K562 (cell line): ENCODE results near the gene ACTN4. TPM values are rescaled to one million over a fixed set of nuclear protein-coding genes. Genes with fewer than 3 reads are reported as not detected.

ENCODE experiments used
- ARID1B ChIP-seq: fragments of 450-650 bp; IDR thresholded peaks from 2 replicates; pipeline ENCODE4 v1.6.1; 2016; ENCODE audit warnings: antibody characterized with exemption, mild to moderate bottlenecking, inconsistent platforms
- ARNT ChIP-seq, 2 experiments: fragments of 450-650 bp; IDR thresholded peaks; 2 replicates each; pipeline ENCODE4 v1.6.1; 2016; ENCODE audit warnings: mild to moderate bottlenecking in 1 of 2
- BDP1 ChIP-seq: IDR thresholded peaks from 3 replicates; pipeline ENCODE4 v1.6.1; 2011; ENCODE audit not compliant: insufficient read length, insufficient read depth
- BRD4 ChIP-seq: fragments of 200-600 bp; sonication (generic); IDR thresholded peaks from 2 replicates; pipeline ENCODE4 v1.6.1; 2017; ENCODE audit warnings: inconsistent platforms
- CBFB ChIP-seq: sonication (generic); formaldehyde crosslinking; IDR thresholded peaks from 2 replicates; pipeline ENCODE4 v1.4.0; 2020; ENCODE audit warnings: mild to moderate bottlenecking, missing genetic modification reagents
- CHD1 ChIP-seq: fragments of 200-600 bp; sonication (generic); IDR thresholded peaks from one replicate; pipeline ENCODE4 v1.6.1; 2012; ENCODE audit warnings: mild to moderate bottlenecking, moderate library complexity, low read length, inconsistent platforms
- ELF4 ChIP-seq: fragments of 450-650 bp; formaldehyde crosslinking; IDR thresholded peaks from 2 replicates; pipeline ENCODE4 v1.4.0; 2022; ENCODE audit warnings: missing genetic modification characterization
- FUS ChIP-seq: fragments of 200-400 bp; formaldehyde crosslinking; optimal IDR thresholded peaks from 2 replicates; pipeline ENCODE3; 2017; ENCODE audit warnings: low read depth, low read length
- GTF2B ChIP-seq: IDR thresholded peaks from 2 replicates; pipeline ENCODE4 v1.6.1; 2011; ENCODE audit not compliant: insufficient read length; ENCODE audit errors: extremely low read depth
- HEY1 ChIP-seq: fragments of 250-450 bp; sonication (Bioruptor Pico); IDR thresholded peaks from 2 replicates; pipeline ENCODE4 v1.5.0; 2020; ENCODE audit warnings: mild to moderate bottlenecking, moderate library complexity, borderline replicate concordance
- KLF1 ChIP-seq: fragments of 450-650 bp; IDR thresholded peaks from 2 replicates; pipeline ENCODE4 v1.6.1; 2016; ENCODE audit warnings: missing genetic modification characterization, missing compliant biosample characterization
- MTF1 ChIP-seq: fragments of 250-450 bp; sonication (Bioruptor Pico); IDR thresholded peaks from 2 replicates; pipeline ENCODE4 v1.9.0; 2021; ENCODE audit warnings: moderate library complexity, mild to moderate bottlenecking, inconsistent platforms, borderline replicate concordance
- PHF8 ChIP-seq: fragments of 200-600 bp; sonication (generic); IDR thresholded peaks from 2 replicates; pipeline ENCODE4 v1.6.1; 2012; ENCODE audit warnings: mixed run types, mild to moderate bottlenecking, inconsistent platforms, low read length, moderate library complexity, borderline replicate concordance
- SRSF1 ChIP-seq: fragments of 200-400 bp; formaldehyde crosslinking; IDR thresholded peaks from 2 replicates; pipeline ENCODE4 v1.6.1; 2017; ENCODE audit warnings: mild to moderate bottlenecking, low read depth, low read length, moderate library complexity
- TBL1XR1 ChIP-seq, 2 experiments: IDR thresholded peaks; 2 replicates each; pipeline ENCODE4 v1.6.1; 2012; ENCODE audit warnings: improper control_type of control experiment in 2 of 2, low read length in 2 of 2, mild to moderate bottlenecking in 1 of 2
- TCFL5 ChIP-seq: fragments of 250-450 bp; sonication (Bioruptor Pico); conservative IDR thresholded peaks from 2 replicates; pipeline ENCODE4 v1.6.1; 2021; ENCODE audit warnings: mild to moderate bottlenecking, moderate library complexity, matching md5 sums
- ZNF124 ChIP-seq: sonication (generic); formaldehyde crosslinking; IDR thresholded peaks from 2 replicates; pipeline ENCODE4 v1.8.1; 2022; ENCODE audit warnings: missing genetic modification reagents
- ZNF175 ChIP-seq: fragments of 200-800 bp; sonication (Bioruptor generic); IDR thresholded peaks from 2 replicates; pipeline ENCODE4 v1.6.1; 2016; ENCODE audit warnings: low read depth, mild to moderate bottlenecking, missing genetic modification characterization, missing compliant biosample characterization
- ZNF274 ChIP-seq: IDR thresholded peaks from 2 replicates; pipeline ENCODE4 v1.6.1; 2011; ENCODE audit warnings: low read depth, mild to moderate bottlenecking, low read length, moderate library complexity, borderline replicate concordance
- ZNF280A ChIP-seq: fragments of 450-650 bp; IDR thresholded peaks from 2 replicates; pipeline ENCODE4 v1.6.1; 2018; ENCODE audit warnings: mild to moderate bottlenecking, low read depth; ENCODE audit not compliant: partially characterized antibody
- ZNF431 ChIP-seq: sonication (generic); formaldehyde crosslinking; IDR thresholded peaks from 2 replicates; pipeline ENCODE4 v1.8.0; 2022; ENCODE audit warnings: mild to moderate bottlenecking, missing genetic modification reagents
- ZNF507 ChIP-seq: conservative IDR thresholded peaks from 2 replicates; pipeline ENCODE4 v1.6.1; 2017; ENCODE audit warnings: missing genetic modification characterization, missing compliant biosample characterization
- ZNF551 ChIP-seq: fragments of 250-450 bp; sonication (Bioruptor Pico); IDR thresholded peaks from 2 replicates; pipeline ENCODE4 v1.5.0; 2021; ENCODE audit warnings: mild to moderate bottlenecking, moderate library complexity
- ZNF696 ChIP-seq: fragments of 250-450 bp; sonication (Bioruptor Pico); conservative IDR thresholded peaks from 2 replicates; pipeline ENCODE4 v1.4.0; 2020; ENCODE audit warnings: mild to moderate bottlenecking, moderate library complexity
- polyA plus RNA-seq, 8 experiments: library from polyadenylated mRNA; depleted of rRNA in 4 of 8; stranded (reverse) in 5 of 8; unstranded in 3 of 8; fragments of >200 nt; fragmentation: Nextera tagmentation in 2 of 8; fragmentation: Illumina TruSeq in 1 of 8; extraction: Ambion mirVana in 2 of 8; extraction: Trizol in 1 of 8; gene quantifications; 2 replicates each; pipeline versions ENCODE4 v1.2.1 to v1.2.3, GENCODE V29; 2011 to 2014; ENCODE audit warnings: inconsistent platforms in 1 of 8, missing spikeins in 1 of 8
- total RNA-seq, 7 experiments: library from RNA; depleted of rRNA in 6 of 7; stranded (reverse); fragments of >200 nt in 6 of 7; fragmentation: Illumina TruSeq in 2 of 7; extraction: Trizol in 2 of 7; gene quantifications; 2 replicates each; pipeline versions ENCODE4 v1.2.1 to v1.2.3, GENCODE V29; 2011 to 2021; ENCODE audit warnings: low replicate concordance in 1 of 7
- TF ChIP-seq, protein P1 (sequence below): fragments of 450-650 bp; IDR thresholded peaks from 2 replicates; pipeline ENCODE4 v1.6.1; 2017; ENCODE audit warnings: antibody characterized with exemption
- TF ChIP-seq, protein P2 (sequence below): sonication (generic); formaldehyde crosslinking; IDR thresholded peaks from 2 replicates; pipeline ENCODE4 v1.8.0; 2022; ENCODE audit warnings: missing genetic modification reagents, mild to moderate bottlenecking, borderline replicate concordance

Gene ACTN4
- total and polyA plus RNA-seq, 9 of the 15 experiments (the other 6 are each of a cell fraction or from before 2014, with no cell fraction given): 3.1 to 385 (median 125) TPM

DNA sequence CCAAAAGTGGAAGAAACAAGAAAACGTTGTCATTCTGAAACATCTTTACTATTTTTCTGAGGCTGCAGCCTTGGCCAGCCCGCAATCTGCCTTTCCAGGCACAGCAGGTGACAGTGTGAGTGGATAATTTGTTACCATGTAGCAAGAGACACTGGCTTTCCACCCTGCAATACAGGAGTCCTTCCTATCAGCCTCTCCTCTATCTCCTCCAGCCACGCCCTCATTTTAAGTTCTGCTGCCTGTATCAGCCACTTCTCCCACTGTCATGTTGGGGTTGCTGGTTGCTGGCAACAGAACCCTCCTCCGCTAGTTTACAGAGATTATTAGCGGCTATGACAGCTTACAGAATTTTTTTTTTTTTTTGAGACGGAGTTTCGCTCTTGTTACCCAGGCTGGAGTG is 133.6 kb downstream of the ACTN4 start (continued):
- TF ChIP-seq, protein P1, sequence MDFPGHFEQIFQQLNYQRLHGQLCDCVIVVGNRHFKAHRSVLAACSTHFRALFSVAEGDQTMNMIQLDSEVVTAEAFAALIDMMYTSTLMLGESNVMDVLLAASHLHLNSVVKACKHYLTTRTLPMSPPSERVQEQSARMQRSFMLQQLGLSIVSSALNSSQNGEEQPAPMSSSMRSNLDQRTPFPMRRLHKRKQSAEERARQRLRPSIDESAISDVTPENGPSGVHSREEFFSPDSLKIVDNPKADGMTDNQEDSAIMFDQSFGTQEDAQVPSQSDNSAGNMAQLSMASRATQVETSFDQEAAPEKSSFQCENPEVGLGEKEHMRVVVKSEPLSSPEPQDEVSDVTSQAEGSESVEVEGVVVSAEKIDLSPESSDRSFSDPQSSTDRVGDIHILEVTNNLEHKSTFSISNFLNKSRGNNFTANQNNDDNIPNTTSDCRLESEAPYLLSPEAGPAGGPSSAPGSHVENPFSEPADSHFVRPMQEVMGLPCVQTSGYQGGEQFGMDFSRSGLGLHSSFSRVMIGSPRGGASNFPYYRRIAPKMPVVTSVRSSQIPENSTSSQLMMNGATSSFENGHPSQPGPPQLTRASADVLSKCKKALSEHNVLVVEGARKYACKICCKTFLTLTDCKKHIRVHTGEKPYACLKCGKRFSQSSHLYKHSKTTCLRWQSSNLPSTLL: no peak
- TF ChIP-seq ZNF124 (CRISPR knock-in tag) (no peak), TBL1XR1 (IDR thresholded peaks at IDR 0.05; ENCODE audit: low read length in 2 of 2) (no peak), ZNF280A (no peak), BDP1 (no peak), CHD1 (no peak), CBFB (CRISPR knock-in tag) (no peak), ARID1B (peak; percentile 86), ARNT (IDR thresholded peaks at IDR 0.05) (no peak), PHF8 (no peak), ZNF507 (tag) (no peak), MTF1 (CRISPR knock-in tag) (no peak), ZNF175 (CRISPR knock-in tag) (no peak), ZNF696 (CRISPR knock-in tag) (no peak), ZNF274 (no peak), GTF2B (no peak), ELF4 (CRISPR knock-in tag) (no peak), HEY1 (no peak), SRSF1 (no peak), KLF1 (tag) (no peak), ZNF431 (no peak), TCFL5 (CRISPR knock-in tag) (no peak), BRD4 (no peak), FUS (no peak), ZNF551 (CRISPR knock-in tag) (no peak)
- TF ChIP-seq, protein P2, sequence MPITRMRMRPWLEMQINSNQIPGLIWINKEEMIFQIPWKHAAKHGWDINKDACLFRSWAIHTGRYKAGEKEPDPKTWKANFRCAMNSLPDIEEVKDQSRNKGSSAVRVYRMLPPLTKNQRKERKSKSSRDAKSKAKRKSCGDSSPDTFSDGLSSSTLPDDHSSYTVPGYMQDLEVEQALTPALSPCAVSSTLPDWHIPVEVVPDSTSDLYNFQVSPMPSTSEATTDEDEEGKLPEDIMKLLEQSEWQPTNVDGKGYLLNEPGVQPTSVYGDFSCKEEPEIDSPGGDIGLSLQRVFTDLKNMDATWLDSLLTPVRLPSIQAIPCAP (CRISPR knock-in tag): no peak
